Glomerular visceral epithelial cell (primary cell): ENCODE results near the gene CYP27B1.

ENCODE experiments used
- DNase-seq: peaks from one replicate; pipeline ENCODE4 v3.0.0-alpha.2; 2016; ENCODE audit errors: extremely low spot score

CYP27B1 gene, protein sequence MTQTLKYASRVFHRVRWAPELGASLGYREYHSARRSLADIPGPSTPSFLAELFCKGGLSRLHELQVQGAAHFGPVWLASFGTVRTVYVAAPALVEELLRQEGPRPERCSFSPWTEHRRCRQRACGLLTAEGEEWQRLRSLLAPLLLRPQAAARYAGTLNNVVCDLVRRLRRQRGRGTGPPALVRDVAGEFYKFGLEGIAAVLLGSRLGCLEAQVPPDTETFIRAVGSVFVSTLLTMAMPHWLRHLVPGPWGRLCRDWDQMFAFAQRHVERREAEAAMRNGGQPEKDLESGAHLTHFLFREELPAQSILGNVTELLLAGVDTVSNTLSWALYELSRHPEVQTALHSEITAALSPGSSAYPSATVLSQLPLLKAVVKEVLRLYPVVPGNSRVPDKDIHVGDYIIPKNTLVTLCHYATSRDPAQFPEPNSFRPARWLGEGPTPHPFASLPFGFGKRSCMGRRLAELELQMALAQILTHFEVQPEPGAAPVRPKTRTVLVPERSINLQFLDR

DNA sequence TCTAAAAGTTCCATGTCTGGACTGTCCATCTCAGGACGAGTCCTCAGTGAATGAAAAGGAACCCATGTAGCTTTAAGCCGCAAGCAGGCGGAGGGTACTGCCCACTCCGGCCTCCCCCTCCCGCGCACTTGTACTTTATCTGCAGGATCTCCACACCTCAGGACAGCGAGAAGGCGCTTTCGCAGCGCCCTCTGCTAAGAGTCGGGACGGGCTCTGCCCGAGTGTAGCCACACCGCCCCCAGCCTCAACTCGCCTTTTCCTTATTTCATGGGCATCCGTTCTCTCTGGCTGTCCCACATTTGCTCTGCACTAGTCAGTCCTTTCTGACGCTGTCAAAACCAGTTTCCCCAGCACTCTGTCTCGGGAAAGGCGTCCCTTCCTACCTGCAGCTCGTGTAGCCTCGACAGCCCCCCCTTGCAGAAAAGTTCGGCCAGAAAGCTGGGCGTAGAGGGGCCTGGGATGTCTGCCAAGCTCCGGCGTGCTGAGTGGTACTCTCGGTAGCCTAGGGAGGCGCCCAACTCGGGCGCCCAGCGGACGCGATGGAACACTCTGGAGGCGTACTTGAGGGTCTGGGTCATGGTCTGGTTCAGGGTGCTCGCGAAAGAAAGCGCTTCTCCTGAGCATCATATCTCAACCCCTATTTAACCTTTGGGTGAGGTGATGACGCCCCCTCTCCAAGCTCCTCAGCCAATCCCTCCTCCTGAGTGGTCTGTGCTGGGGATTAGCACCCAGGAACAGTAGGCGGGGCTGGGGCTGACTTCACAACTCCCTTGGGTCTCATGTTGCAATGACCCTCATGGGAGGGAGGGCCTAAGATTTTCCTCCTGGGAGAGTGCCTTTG is at the start of gene CYP27B1:
TSS of gene CYP27B1 (minus strand) at position 615 of the 841 bp plus-strand sequence. CDS start at position 578, 37 bp downstream.
- DNase-seq, result no peak

DNA sequence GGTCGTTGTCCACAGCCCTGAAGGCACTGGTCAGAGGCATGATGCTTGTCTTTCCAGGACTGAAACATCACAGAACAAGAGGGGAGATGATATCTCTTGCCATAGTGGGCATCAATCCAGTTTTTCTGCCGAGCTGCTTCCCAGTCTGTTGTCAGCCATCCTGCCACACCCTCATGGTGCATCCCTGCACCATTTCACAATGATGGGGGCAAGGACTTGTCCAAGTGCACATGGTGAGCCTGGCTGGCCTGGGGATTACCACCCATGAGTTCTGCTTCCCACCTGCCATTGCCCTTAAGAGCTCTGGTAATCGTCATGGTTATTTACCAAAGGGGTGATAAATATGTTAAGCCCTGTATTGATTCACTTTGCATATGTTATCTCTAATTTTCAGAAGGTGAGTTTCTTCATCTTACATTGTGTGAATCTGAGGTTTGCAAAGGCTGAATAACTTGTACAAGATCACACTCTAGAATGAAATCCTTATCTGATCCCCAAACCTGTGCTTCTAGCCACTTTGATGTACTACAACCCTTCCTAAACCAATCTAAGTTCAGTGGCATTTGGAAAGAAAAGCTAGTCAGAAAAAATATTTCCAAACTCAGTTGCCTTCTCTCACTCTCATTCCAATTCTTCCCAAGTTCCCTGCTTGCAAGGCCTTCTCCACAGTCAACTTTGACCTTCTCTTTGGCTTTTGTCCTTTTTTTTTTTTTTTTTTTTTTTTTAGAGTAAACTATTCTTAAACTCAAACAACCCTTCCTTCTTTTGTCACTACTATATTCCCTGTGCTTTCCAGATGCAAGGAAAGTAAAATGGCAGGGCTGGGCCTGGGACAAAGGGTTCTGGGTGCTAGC is 49.4 kb upstream of the CYP27B1 start:
- DNase-seq, result no peak

DNA sequence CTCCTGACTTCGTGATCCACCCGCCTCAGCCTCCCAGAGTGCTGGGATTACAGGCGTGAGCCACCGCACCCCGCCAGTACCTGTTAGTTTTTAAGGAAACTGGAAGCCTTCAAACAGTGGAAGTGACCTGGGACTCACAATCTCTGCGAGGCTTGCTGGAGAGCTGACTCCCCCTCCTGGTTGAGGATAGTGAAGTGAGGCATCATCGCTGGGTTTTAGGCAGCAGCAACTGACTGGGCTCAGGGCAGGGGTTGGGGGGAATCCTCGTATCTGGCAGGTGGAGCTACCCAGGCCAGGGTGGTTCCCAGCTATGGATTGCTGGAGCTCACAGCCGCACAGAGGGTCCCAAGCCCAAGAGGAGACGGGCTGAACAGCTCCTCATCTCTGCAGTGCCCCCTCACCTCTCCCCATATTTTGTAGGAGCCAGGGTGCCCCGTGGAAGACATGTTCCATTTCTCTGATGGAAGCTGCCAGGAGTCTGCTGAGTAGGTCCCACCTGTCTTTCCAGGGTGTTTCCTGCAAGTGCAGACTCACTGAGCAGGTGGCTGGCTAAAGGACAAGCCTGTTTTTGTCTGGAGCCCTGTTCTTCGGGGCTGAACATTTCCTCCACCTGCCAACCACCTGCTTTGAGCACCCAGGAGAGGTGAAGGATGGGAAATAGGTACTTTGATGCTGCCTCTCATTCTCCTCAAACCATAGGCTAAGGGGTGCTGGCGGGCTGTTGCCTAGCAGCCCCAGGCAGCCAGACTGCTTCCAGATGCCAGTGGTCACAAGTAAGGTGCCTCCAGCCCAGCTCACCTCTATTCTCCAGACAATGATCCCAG is 48.5 kb upstream of the CYP27B1 start:
- DNase-seq, result no peak

DNA sequence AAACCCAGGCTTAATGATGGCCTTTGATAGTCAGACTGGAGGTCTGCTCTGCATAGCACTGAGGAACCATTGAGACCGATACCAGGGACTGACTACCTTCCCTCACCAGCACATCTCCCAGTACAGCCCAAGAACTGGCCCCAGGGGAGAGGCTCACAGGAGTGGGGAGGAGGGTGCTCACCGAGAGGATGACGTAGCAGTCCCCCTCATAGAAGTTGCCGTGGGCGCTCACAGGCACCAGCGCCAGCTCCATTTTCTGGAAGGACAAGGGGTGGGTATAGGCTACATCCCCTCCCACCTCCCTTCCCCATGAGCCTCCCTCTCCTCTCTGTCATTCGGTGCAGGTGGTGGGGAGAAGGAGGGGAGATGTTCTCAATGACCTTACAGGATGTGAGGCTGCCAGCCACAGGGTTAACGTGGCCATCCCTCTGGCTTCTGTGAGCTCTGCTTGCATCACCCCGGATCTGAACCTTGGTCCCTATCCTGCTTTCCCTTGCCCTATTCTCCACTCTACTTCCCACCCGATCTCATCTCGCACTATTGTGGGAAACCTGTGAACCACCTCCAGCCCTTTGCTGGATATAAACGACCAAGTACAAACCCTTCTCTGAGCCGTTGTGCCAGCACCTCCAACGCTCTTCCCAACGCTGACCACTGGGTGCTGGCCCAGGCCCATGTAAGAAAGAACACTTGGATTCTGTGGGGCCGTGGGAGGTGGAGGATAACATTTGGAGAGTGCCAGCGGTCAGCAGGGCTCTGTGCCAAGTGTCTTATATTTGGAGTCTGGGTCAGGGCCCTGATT is 47.3 kb upstream of the CYP27B1 start:
- DNase-seq, result no peak

DNA sequence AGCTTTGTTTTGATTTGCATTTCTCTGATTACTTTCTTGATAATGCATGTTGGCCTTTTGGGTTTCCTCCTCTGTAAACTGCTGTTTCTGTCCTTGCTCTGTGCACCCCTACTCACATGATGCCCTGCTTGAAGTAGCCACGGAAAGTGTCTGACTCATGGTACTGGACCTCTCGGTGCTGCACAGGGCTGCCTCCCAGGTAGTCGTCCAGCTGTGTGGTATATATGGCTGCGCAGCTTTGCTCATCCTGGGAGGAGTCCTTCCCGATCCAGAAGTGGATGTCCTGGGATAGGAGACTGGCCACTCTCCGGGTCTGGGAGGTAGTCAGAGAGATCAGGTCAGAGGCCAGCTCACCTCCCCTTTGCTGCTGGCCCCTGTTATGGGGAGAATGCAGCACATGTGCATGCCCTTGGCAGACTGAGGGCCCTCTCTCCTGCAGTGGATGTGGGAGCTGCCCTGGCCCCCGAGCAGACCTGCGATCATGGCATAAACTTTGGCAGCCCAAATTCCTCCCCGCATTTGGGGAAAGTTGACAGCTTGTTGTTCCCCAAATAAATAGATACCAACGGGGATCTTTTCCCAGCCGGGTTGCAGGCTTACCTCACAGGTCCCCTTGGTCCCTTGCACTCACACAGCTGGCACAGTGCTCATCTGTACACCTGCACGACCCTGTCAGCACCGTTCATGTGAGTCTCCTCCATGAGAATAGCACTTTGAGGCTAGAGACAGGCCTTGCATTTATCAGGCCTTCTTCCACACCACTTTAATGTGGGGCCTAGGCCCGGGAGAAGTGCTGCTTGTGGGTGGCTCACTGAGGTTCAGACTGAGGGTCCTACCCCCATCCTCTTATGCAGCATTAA is 46.5 kb upstream of the CYP27B1 start:
- peak; percentile 32 for DNase-seq

DNA sequence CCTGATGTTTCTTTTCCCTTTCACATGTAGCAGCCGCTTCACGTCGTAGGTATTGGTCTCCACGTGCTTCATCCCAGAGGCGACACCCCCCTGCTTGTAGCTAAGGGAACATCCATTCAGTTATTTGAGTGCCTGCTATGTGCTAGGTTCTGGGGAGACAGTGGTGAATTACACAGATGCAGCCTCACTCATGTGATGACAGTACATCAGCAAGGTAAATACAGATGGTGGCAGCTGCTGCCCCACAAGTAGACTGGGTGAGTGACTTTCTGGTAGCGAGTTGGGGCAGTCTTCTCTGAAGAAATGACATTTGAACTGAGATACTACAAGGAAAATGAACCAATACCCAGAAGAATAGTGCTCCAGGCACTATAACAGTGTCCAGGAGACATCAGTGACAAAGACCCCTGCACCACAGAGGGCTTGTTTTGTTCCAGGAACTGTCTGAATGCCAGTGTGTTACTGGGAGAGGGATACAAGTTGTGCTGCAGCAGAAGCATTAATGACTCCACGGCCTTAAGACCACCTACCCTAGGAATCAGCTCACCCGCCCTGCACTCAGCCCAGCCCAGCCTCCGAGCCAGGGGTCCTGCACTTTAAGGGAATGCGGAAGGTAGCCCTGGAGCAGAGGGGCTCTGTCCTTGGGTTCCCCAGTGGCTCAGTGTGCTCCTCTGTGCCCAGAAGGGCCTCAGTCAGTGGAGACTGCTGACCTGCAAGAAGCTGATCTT is 44.3 kb upstream of the CYP27B1 start:
- no peak for DNase-seq

DNA sequence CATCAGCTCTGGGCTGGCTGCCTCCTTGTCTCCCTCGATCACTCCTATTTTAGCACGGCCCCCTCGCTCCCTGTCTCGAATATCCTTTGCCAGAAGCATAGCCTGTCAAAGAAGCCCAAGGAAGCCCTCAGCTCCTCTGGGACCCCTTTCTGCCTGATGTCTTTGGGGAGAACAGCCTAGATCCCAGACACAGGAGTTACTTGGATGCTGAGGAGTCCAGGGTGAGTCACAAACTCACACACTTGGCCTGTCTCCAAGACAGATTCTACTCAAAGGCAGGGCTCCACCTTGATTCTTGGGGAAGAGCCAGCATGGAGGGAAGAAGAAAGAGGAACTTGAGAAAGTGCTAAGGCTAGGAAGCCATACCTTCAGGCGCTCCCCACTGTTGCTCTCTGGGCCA is 43.6 kb upstream of the CYP27B1 start:
- DNase-seq, result peak; percentile 73

DNA sequence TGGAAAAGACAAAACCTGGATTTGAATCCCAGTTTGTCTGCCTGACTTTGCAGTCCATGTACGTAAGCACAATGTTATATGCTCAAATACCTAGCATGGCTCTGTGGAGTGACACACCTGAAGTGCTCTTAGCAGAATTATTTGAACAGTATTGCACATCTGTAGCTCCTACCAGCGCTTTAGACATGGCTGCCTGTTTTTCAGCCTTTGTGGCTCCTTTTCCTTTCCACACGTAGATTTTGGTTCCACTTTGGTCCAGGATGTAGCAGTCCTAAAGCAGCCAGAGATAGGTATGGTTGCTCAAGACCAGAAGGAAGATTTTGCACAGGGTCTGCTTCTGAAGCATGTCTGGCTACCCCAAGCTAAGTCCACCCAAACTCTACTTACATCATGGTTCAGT is 42.5 kb upstream of the CYP27B1 start:
- DNase-seq, result no peak

DNA sequence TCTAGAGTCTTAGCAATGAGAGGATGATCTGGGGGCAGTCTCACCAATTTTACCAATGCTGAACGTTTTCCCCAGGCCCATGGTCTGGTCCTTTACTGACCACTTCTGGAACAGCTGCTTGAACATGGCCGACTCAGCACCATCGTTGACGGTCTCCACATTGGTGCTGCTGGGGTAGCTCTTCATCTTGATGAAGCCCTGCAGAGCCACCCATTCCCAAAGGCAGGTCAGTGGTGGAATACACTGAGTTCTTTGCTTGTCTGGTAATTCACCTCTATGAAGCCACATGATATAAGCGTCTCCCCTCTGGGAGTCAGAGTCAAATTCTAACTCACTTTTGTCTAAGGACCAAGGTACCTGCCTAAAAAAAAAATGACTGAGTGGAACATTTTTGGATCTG is 41.5 kb upstream of the CYP27B1 start:
- DNase-seq, result no peak

DNA sequence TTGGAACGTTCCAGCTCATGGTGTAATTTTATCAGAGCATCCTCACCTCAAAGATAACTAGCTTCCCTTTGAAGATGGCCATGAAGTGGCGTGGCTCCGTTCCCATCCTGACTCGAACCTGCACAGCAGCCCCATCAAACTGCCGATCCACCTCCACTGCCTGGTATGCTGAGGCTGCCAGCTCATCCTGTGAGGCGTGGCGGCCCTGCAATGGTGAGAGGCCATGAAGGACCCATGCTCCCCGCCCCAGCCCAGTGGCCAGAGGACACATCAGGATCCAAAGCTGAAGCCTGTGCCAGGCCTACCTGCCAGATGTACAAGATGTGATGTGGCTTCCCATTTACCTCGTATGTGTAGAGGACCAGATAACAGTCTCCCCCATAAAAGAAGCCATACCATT is 40.4 kb upstream of the CYP27B1 start:
- no peak for DNase-seq

DNA sequence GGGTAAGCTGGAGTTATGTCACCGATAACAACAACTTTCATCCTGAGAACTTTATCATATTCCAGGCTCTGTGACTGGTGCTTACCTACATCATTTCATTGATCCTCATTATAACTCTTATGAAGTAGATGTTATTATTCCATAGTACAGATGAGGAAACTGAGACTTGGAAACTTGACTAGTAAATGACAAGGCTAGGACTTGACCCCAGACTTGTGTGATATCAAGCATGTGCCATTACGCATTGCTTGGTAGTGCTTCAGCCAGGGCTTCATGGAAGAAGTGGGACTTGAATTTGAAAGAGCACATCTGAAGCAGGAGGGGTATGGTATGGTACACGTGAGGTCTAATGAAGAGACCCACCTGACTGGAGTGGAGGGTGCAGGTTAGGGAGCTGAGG is 39.8 kb upstream of the CYP27B1 start:
- no peak for DNase-seq

DNA sequence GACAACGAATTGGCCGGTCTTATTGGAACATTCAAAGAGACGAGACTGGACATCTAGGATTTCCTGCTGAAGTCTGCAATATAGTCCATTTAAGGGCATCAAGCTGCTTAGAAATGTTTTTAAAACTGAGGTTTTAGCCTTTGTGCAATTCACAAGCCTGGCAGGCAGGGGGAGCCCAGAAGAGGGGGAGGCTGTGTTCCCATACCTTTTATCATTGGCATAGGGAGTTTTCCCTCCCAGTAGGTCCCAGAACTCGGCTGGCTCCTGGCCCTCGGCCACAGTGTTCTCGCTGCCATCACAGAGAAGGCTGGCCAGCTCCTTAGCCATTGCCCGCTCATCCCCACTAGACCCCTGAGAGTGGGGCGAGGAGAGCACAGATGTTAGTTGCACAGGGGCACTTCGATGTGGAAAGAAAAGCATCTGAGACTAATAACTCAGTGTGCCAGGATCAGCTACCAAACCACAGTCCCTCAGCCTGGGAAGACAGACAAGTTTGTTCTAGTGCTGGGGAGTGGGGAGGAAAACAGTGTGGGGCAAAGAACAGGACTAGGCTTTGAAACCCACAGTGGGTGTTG is 36.5 kb upstream of the CYP27B1 start:
- peak; percentile 41 for DNase-seq

DNA sequence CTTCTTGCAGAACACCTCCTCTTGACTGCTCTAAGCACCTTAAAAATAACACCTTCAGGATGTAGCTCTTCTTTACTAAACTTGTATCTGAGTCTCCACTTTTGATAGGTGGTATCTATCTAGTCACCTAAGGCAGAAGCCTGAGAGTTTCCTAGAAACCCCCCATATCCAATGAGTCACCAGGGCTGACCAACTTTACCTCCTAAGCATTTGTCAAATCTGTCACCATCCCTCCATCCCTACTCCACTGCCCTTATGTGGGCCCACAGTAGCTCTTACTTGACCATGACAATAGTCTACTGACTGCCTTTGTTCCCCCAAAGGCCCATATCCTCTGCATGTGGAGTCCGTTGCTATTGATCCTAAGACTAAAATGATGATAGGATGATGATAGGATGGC is 35.7 kb upstream of the CYP27B1 start:
- DNase-seq, result no peak

DNA sequence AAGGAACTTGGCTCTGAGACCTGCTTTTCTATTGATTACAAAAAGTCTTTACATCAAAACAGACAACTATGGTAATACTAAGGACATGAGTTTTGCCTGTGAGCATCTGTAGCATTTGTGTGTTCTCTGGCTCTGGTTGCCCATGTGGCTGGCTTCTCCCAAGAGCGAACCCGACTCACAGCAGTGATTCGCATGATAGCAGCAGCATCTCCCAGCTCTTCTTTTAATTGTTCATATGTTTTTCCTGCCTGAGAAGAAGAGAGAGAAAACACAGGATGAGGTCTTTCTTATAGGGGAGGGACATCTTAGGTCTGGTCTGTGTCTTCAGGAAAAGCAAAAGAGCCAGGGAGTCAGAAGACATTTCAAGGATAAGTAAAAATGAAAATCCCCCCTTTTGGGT is 34.1 kb upstream of the CYP27B1 start:
- DNase-seq, result no peak

DNA sequence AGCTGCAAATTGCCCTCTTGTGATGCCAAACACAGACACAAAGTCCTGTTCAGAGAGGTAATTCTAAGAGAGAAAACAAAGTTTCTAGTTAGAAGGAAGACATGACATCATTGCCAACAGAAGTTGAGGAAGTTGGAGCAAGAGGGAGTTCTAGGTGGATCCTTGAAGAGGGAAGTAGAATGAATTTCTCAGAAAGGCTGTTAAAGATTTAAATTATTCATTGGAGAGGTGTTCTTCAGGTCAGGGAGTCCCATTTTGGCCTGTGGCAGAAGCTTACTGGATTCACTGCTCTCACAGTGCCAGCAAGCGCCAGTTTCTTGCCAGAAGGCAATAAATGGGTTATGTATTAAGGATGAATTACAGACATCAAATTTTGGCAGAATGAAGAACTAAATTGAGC is 31.1 kb upstream of the CYP27B1 start:
- DNase-seq, result no peak

DNA sequence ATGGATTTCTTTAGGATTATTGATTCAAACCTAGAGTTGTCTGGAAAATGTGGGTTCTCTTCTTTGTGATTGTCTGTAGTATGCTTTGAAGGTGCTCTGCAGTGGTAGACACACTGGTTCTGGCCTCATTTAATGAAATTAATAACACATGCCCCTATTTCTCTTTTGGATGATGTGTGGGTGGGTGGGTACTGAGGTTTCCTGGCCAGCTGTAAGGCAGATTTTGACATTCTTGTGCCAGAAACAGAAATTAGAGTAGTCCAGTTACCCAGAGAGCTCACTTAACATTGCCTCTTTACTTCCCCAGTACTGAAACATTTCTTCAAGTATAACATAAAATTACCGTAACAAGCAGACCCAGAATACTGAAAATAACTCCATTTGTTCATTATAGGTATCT is 30.1 kb upstream of the CYP27B1 start:
- no peak for DNase-seq

DNA sequence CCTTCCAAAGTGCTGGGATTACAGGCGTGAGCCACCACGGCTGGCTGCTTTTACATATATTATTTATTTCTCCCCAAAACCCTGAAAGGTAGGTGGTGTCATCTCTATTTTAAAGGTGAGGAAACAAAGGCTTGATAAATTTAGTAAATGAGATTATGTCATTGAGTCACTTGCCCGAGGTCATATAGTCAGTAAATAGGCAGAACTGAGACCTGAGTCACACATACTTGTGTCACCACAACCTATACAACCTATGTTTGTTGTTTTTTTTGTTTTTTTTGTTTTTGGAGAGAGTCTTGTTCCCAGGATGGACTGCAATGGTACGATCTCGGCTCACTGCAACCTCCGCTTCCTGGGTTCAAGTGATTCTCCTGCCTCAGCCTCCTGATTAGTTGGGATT is 28.5 kb upstream of the CYP27B1 start:
- no peak for DNase-seq

DNA sequence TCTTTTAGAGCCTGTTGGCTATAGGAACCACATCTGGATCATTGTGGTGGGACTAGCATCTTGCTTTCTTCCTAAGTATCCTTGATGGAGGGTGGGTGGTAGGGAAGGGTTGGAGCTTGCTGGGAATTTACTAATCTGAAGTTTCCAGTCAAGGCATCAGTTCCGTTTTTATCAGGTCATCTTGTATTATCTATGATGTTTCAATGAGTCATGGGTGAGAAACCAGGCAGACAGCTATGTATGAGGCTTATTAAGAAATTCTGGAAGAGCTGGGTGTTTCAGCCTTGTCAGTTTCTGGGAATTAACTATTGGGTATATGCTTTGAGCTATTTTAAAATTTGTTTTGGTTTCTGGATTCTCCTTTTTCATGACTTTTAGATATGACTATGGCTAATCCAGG is 27.0 kb upstream of the CYP27B1 start:
- DNase-seq, result no peak
